Testis (tissue), 2 donors: ENCODE measurements around the gene CAPZB.

Source experiments
- CTCF ChIP-seq, 3 experiments: fragments of 450-650 bp in 2 of 3; fragments of 200-600 bp in 1 of 3; sonication (generic) in 1 of 3; IDR thresholded peaks; one replicate each; pipeline ENCODE4 v1.5.1; 2016 to 2019; ENCODE audit warnings: antibody characterized with exemption in 3 of 3, mild to moderate bottlenecking in 2 of 3, moderate library complexity in 1 of 3
- POLR2A ChIP-seq: fragments of 450-650 bp; IDR thresholded peaks from one replicate; pipeline ENCODE4 v1.6.1; 2017; ENCODE audit warnings: antibody characterized with exemption, mild to moderate bottlenecking, moderate library complexity

GRCh38 chr1:19436716-19437476 is 48.4 kb downstream of the CAPZB start:
- TF ChIP-seq CTCF (IDR thresholded peaks at IDR 0.05): no peak
- TF ChIP-seq POLR2A: no peak
